B cell (primary cell): Measurements from ENCODE around the gene CNPPD1. TPM values are rescaled to one million over a fixed set of nuclear protein-coding genes. Genes with fewer than 3 reads are reported as not detected.

ENCODE experiments used
- ATAC-seq: fragments of 200-7000 bp; cut with Tn5 transposase; one replicate; pipeline ENCODE4 v1.10.0; 2021; ENCODE audit warnings: low read depth, mild to moderate bottlenecking, moderate number of reproducible peaks, moderate library complexity
- CTCF ChIA-PET: fragments of 350-600 bp; sonication (Branson Sonifier 250); formaldehyde crosslinking; loops from one replicate; lab custom pipeline; 2021; ENCODE audit warnings: antibody characterized with exemption, inconsistent platforms; lab: Charles Lee
- POLR2A ChIA-PET: fragments of 350-600 bp; sonication (Branson Sonifier 250); formaldehyde crosslinking; loops from one replicate; lab custom pipeline; 2021; ENCODE audit warnings: antibody characterized with exemption; lab: Charles Lee
- DNase-seq: peaks from one replicate; pipeline ENCODE4 v3.0.0; 2013
- H2AFZ ChIP-seq: 2 replicates; pipeline ENCODE4 v1.6.1; 2012; ENCODE audit warnings: mild to moderate bottlenecking, low read depth, low read length; ENCODE audit not compliant: insufficient read depth, poor library complexity, severe bottlenecking
- H3K27ac ChIP-seq, 2 donors: 1 replicate in 1 of 2; 2 replicates in 1 of 2; pipeline ENCODE4 v1.5.1; 2012 to 2013; ENCODE audit warnings: low read length in 2 of 2, mild to moderate bottlenecking in 2 of 2, moderate library complexity in 1 of 2
- H3K27me3 ChIP-seq, 4 experiments: fragments of 200-600 bp in 1 of 4; sonication (generic) in 1 of 4; replicated peaks in 1 of 4; 1 replicate in 2 of 4; 2 replicates in 2 of 4; pipeline versions ENCODE4 v1.6.1 to v1.7.0; 2013 to 2016; ENCODE audit warnings: low read length in 3 of 4, mild to moderate bottlenecking in 2 of 4, mixed read lengths in 1 of 4, moderate library complexity in 1 of 4; ENCODE audit not compliant: insufficient read depth in 4 of 4, control insufficient read depth in 3 of 4; ENCODE audit errors: control extremely low read depth in 1 of 4
- H3K36me3 ChIP-seq, 2 experiments: replicated peaks in 1 of 2; 1 replicate in 1 of 2; 2 replicates in 1 of 2; pipeline versions ENCODE4 v1.6.1 to v1.7.1; 2013; ENCODE audit warnings: low read length in 1 of 2; ENCODE audit not compliant: insufficient read depth in 2 of 2, control insufficient read depth in 1 of 2; ENCODE audit errors: control extremely low read depth in 1 of 2, extremely low read depth in 1 of 2
- H3K4me1 ChIP-seq, 2 donors: fragments of 200-600 bp in 1 of 2; sonication (generic) in 1 of 2; 1 replicate in 1 of 2; 2 replicates in 1 of 2; pipeline versions ENCODE4 v1.5.1 to v1.6.1; 2013 to 2017; ENCODE audit warnings: low read length in 2 of 2; ENCODE audit not compliant: control insufficient read depth in 2 of 2, insufficient read depth in 2 of 2
- H3K4me2 ChIP-seq: replicated peaks from 2 replicates; pipeline ENCODE3; 2012; ENCODE audit warnings: mild to moderate bottlenecking, low read depth, low read length; ENCODE audit not compliant: poor library complexity, severe bottlenecking
- H3K4me3 ChIP-seq, 5 experiments: fragments of 200-600 bp in 1 of 5; sonication (generic) in 1 of 5; 1 replicate in 3 of 5; 2 replicates in 2 of 5; pipeline versions ENCODE4 v1.5.1 to v1.7.0; 2011 to 2016; ENCODE audit warnings: low read length in 4 of 5, mild to moderate bottlenecking in 4 of 5, low read depth in 2 of 5, control low read depth in 1 of 5, moderate library complexity in 1 of 5; ENCODE audit not compliant: insufficient read depth in 1 of 5; ENCODE audit errors: control extremely low read depth in 1 of 5, extremely low read depth in 1 of 5
- H3K79me2 ChIP-seq: fragments of 200-600 bp; sonication (generic); one replicate; pipeline ENCODE4 v1.6.0; 2016; ENCODE audit warnings: low read length; ENCODE audit not compliant: control insufficient read depth, insufficient read depth
- H3K9ac ChIP-seq: fragments of 200-600 bp; sonication (generic); 2 replicates; pipeline ENCODE4 v1.6.1; 2017; ENCODE audit warnings: mild to moderate bottlenecking, low read length, moderate library complexity
- H3K9me3 ChIP-seq, 3 donors: one replicate each; pipeline versions ENCODE4 v1.6.1 to v1.7.1; 2013; ENCODE audit warnings: low read length in 2 of 3; ENCODE audit not compliant: control insufficient read depth in 2 of 3, insufficient read depth in 1 of 3; ENCODE audit errors: control extremely low read depth in 1 of 3
- H4K20me1 ChIP-seq: 2 replicates; pipeline ENCODE4 v1.6.0; 2012; ENCODE audit warnings: mild to moderate bottlenecking, low read length; ENCODE audit not compliant: insufficient read depth, control insufficient read depth, poor library complexity, severe bottlenecking
- H3K27ac Mint-ChIP-seq: one replicate; pipeline ENCODE4 v1.8.0; 2021; ENCODE audit warnings: mixed read lengths
- H3K27me3 Mint-ChIP-seq: one replicate; pipeline ENCODE4 v1.8.0; 2021; ENCODE audit warnings: mixed read lengths
- H3K4me1 Mint-ChIP-seq: one replicate; pipeline ENCODE4 v1.8.0; 2021; ENCODE audit warnings: mixed read lengths
- H3K4me3 Mint-ChIP-seq: one replicate; pipeline ENCODE4 v1.8.0; 2021; ENCODE audit warnings: mixed read lengths
- H3K9me3 Mint-ChIP-seq: one replicate; pipeline ENCODE4 v1.8.0; 2022; ENCODE audit warnings: mixed read lengths; ENCODE audit not compliant: insufficient read depth
- EZH2 ChIP-seq: IDR thresholded peaks from 2 replicates; pipeline ENCODE4 v1.6.1; 2012; ENCODE audit warnings: borderline replicate concordance, low read depth, mild to moderate bottlenecking, moderate library complexity, low read length; ENCODE audit not compliant: insufficient read depth, poor library complexity, severe bottlenecking
- WGBS: methylation state at CpG from one replicate; pipeline ENCODE4 v1.1.5; 2013; ENCODE audit warnings: missing lambda C conversion rate; ENCODE audit not compliant: insufficient coverage; 5-methylcytosine and 5-hydroxymethylcytosine counted together
- intact Hi-C: fragments of 100-400 bp; cut with micrococcal nuclease; formaldehyde crosslinking; loops from one replicate; pipeline ENCODE4 v1.10.0; 2022
- polyA plus RNA-seq: library from polyadenylated mRNA; depleted of rRNA; stranded (reverse); fragments of >200 nt; gene quantifications from 2 replicates; pipeline ENCODE4 v1.2.3, GENCODE V29; 2012
- total RNA-seq, 2 donors: library from RNA; stranded (reverse); fragments of 120-200 nt in 1 of 2; gene quantifications; 1 replicate in 1 of 2; 2 replicates in 1 of 2; pipeline versions ENCODE4 v1.2.3 to v1.2.4, GENCODE V29; 2013 to 2022
- TF ChIP-seq, protein P1 (sequence below): fragments of 200-600 bp; IDR thresholded peaks from one replicate; pipeline ENCODE4 v1.8.0; 2022; ENCODE audit warnings: antibody characterized with exemption, mild to moderate bottlenecking

The CNPPD1 gene
- total and polyA plus RNA-seq, 2 donors (not counting 1 experiment from before 2014, with no cell fraction given) = 150 to 159 TPM

DNA sequence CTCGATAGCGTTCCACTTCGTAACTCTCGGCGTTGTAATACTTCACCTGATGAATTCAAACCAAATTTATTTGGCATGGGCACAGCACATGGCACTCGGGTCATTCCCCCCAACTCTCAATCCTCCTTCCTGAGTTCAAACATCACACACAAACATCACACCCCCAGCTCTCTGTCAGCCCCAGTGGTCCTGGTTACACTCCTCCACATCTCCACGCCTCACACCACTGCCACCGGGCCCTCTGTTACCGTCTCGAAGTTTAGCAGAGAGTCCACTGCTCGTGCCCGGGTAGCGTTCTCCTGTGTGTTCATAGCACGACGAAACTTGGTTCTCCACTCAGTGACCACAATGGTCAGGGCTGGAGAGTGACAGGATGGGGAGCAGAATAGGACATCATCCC, 37.4 kb upstream of the CNPPD1 start:
- DNase-seq (no peak), ATAC-seq (no peak)
- Mint-ChIP-seq H3K27ac (no peak overlapping the region), H3K27me3 (no peaks in the 10 kb centered on the region), H3K4me1 (peaks cover 23% of the 10 kb centered on the region), H3K9me3 (no peaks in the 10 kb centered on the region), H3K4me3 (no peak overlapping the region)
- Histone ChIP-seq H3K9ac (no peak overlapping the region), H2AFZ (no peak overlapping the region), H3K36me3 (peaks cover 3 to 8% of the 10 kb centered on the region in 2 experiments), H3K9me3 (no peaks in the 10 kb centered on the region), H3K79me2 (no peaks in the 10 kb centered on the region), H3K4me3 (no peak overlapping the region), H3K4me2 (no peak overlapping the region), H3K27ac (no peak overlapping the region), H4K20me1 (peaks cover under 1% of the 10 kb centered on the region), H3K4me1 (peaks cover 15 to 23% of the 10 kb centered on the region in 2 donors), H3K27me3 (no peaks in the 10 kb centered on the region)
- ChIA-PET CTCF (interaction anchor here (1.0 to 7.3 kb wide), 5 partner anchors 38 to 65 kb away, joined by 3 to 65 read pairs (median 5); partner anchors contain the start of genes DNAJB2, NHEJ1 and TUBA4A), POLR2A (no interaction called here)
- intact Hi-C loops = no loop called here
- 97% methylated on average over 12 of the region's 15 CpGs for WGBS
- no peak for TF ChIP-seq EZH2
- TF ChIP-seq, protein P1, sequence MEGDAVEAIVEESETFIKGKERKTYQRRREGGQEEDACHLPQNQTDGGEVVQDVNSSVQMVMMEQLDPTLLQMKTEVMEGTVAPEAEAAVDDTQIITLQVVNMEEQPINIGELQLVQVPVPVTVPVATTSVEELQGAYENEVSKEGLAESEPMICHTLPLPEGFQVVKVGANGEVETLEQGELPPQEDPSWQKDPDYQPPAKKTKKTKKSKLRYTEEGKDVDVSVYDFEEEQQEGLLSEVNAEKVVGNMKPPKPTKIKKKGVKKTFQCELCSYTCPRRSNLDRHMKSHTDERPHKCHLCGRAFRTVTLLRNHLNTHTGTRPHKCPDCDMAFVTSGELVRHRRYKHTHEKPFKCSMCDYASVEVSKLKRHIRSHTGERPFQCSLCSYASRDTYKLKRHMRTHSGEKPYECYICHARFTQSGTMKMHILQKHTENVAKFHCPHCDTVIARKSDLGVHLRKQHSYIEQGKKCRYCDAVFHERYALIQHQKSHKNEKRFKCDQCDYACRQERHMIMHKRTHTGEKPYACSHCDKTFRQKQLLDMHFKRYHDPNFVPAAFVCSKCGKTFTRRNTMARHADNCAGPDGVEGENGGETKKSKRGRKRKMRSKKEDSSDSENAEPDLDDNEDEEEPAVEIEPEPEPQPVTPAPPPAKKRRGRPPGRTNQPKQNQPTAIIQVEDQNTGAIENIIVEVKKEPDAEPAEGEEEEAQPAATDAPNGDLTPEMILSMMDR = no peak

DNA sequence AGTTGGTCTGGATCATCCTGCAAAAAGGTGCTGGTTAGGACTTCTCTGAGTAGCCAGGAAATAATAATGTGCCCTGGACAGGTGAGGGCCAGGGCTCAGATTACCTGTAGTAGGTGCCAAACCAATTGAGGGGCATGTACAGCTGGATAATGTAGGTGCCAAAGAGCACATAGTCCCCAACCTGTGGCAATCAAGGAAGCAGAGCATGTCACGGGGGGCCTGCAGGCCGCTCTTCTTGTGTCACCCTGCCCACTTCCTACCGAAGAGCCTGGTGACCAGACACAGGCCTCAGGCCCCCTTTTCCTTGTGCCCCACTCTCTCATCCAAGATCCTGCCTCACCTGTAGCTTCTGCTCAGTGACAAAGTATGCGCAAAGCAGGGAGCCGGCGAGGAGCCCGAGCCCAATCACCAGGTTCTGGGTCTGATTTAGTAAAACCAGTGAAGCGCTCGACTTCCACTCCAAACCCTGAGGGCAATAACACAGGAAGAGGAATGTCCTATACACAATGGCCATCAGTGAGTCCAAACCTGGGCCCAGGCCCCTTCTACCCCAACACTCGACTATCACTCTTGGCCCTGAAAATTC, 36.9 kb upstream of the CNPPD1 start:
- H3K79me2 ChIP-seq = no peaks in the 10 kb centered on the region
- ChIA-PET POLR2A (no interaction called here), CTCF (interaction anchor here (1.0 to 7.3 kb wide), 6 partner anchors 39 to 81 kb away, joined by 3 to 65 read pairs (median 12); partner anchors contain the start of genes DNAJB2, NHEJ1, SLC23A3 and TUBA4A)
- no peaks in the 10 kb centered on the region for H3K9me3 ChIP-seq
- H3K4me1 ChIP-seq = peaks cover 14 to 20% of the 10 kb centered on the region in 2 donors
- ATAC-seq = no peak
- H4K20me1 ChIP-seq = no peaks in the 10 kb centered on the region
- H3K27ac ChIP-seq = no peak overlapping the region
- intact Hi-C loops = no loop called here
- no peaks in the 10 kb centered on the region for H3K27me3 Mint-ChIP-seq
- no peak overlapping the region for H3K4me2 ChIP-seq
- peaks cover 4 to 13% of the 10 kb centered on the region in 2 experiments for H3K36me3 ChIP-seq
- H3K4me3 Mint-ChIP-seq = no peak overlapping the region
- TF ChIP-seq, protein P1 = no peak
- no peak overlapping the region for H3K9ac ChIP-seq
- H3K27ac Mint-ChIP-seq = no peak overlapping the region
- H3K9me3 Mint-ChIP-seq = no peaks in the 10 kb centered on the region
- H3K27me3 ChIP-seq = no peaks in the 10 kb centered on the region
- peaks cover 20% of the 10 kb centered on the region for H3K4me1 Mint-ChIP-seq
- 99% methylated on average over 10 of the region's 10 CpGs for WGBS
- no peak overlapping the region for H3K4me3 ChIP-seq
- no peak for DNase-seq
- H2AFZ ChIP-seq = no peak overlapping the region
